ENCODE data around the gene UNC5A. TPM values are rescaled to one million over a fixed set of nuclear protein-coding genes. Genes with fewer than 3 reads are reported as not detected.
A peak's percentile ranks its signal among the peaks of the same experiment; 100 is the strongest.

UNC5A gene
- total RNA-seq, 2 donors from 2014 or later: 0.89 to 1.4 TPM

DNA sequence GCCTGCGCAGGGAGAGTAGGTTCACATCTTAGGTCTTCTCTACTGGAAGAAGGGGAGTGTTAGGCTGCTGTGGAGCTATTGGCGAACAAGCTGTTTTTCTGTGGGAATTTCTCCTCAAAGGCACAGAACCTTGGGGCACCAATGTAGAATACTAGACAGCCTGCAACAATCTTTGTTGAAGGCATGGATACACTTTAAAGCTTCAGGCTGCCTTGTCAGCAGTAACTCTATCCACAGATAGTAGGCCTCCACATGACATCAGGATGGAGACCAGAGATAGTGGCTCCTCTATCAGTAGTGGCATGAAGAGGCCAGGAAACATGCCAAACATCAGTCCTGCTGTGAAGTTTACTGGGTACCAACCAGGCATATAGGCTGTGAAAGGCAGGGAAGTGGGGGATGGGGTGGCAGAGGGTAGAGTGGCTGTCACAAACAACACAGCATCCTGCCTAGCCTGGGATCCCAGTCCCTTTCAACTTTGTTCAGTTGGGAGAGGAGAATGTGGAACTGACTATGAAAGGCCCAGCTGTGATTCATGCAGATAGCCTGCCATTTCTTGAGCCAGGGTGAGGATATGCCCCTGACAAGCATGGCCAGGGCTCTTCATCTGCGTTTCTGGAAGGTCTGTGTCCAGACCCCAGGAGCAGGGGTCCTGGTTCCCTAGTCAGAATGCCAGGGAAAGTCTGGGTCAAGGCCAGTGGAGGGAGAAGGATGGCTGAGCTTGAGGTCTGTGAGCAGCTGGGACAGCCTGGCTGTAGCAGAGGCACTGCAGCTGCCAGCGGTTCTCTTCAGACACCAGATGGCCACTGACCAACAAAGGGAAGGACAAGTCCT, 89.8 kb downstream of the UNC5A start:
- 95 to 96% methylated on average over 3 to 4 of the region's 4 CpGs for WGBS, 2 experiments (ENCODE audit: insufficient coverage in 1 of 2, insufficient read length in 1 of 2)
- no peak overlapping the region for H3K27ac Mint-ChIP-seq
- Histone ChIP-seq H3K36me3 (ENCODE audit: control insufficient read depth, insufficient read depth, low read length) (peaks cover 34% of the 10 kb centered on the region), H3K27me3 (ENCODE audit: control insufficient read depth, insufficient read depth, low read length, poor library complexity, severe bottlenecking) (no peaks in the 10 kb centered on the region), H3K27ac (ENCODE audit: low read depth, low read length) (no peak overlapping the region), H3K4me3 (ENCODE audit: low read length) (no peak overlapping the region), H3K9me3 (ENCODE audit: control insufficient read depth, low read length) (no peaks in the 10 kb centered on the region), H3K4me1 (ENCODE audit: control insufficient read depth, insufficient read depth, low read length) (peaks cover 3% of the 10 kb centered on the region), H3K9ac (ENCODE audit: extremely low read depth, low read length, poor library complexity, severe bottlenecking) (no peak overlapping the region)
- H3K9me3 Mint-ChIP-seq: no peaks in the 10 kb centered on the region
- H3K4me3 Mint-ChIP-seq: no peak overlapping the region
- peak; percentile 51 for DNase-seq
- no peaks in the 10 kb centered on the region for H3K27me3 Mint-ChIP-seq (ENCODE audit: insufficient read depth)
- H3K36me3 Mint-ChIP-seq (ENCODE audit: low read depth): peaks cover 19% of the 10 kb centered on the region
- H3K4me1 Mint-ChIP-seq: peaks cover 22% of the 10 kb centered on the region
- TF ChIP-seq, protein P1, sequence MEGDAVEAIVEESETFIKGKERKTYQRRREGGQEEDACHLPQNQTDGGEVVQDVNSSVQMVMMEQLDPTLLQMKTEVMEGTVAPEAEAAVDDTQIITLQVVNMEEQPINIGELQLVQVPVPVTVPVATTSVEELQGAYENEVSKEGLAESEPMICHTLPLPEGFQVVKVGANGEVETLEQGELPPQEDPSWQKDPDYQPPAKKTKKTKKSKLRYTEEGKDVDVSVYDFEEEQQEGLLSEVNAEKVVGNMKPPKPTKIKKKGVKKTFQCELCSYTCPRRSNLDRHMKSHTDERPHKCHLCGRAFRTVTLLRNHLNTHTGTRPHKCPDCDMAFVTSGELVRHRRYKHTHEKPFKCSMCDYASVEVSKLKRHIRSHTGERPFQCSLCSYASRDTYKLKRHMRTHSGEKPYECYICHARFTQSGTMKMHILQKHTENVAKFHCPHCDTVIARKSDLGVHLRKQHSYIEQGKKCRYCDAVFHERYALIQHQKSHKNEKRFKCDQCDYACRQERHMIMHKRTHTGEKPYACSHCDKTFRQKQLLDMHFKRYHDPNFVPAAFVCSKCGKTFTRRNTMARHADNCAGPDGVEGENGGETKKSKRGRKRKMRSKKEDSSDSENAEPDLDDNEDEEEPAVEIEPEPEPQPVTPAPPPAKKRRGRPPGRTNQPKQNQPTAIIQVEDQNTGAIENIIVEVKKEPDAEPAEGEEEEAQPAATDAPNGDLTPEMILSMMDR (conservative IDR thresholded peaks at IDR 0.05): no peak

DNA sequence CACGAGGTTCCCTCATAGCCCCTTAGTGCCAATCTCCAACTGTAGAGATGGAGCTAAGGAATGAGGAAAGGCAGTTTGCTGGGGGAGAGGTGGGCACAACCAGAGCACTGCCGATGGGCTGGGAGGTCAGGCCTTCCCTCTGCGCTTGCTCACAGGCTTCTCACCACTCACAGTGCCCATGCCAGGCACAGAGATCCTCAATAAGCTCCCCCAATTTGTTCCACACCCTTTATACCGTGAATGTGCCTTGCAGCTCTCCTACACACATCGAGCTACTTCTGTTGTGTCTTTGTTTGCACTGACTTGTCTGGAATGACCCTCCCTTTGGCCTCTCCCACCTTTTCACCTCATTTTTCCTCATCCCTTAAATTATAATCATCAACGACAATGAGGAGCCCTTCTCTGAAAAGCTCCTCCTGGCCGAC, 90.4 kb downstream of the UNC5A start:
- Mint-ChIP-seq H3K9me3 (no peaks in the 10 kb centered on the region), H3K36me3 (ENCODE audit: low read depth) (peaks cover 26% of the 10 kb centered on the region), H3K27me3 (ENCODE audit: insufficient read depth) (no peaks in the 10 kb centered on the region), H3K27ac (no peak overlapping the region), H3K4me3 (no peak overlapping the region), H3K4me1 (peaks cover 24% of the 10 kb centered on the region)
- Histone ChIP-seq H3K4me1 (ENCODE audit: control insufficient read depth, insufficient read depth, low read length) (peaks cover 6% of the 10 kb centered on the region), H3K4me3 (ENCODE audit: low read length) (no peak overlapping the region), H3K9me3 (ENCODE audit: control insufficient read depth, low read length) (no peaks in the 10 kb centered on the region), H3K9ac (ENCODE audit: extremely low read depth, low read length, poor library complexity, severe bottlenecking) (no peak overlapping the region), H3K27me3 (ENCODE audit: control insufficient read depth, insufficient read depth, low read length, poor library complexity, severe bottlenecking) (no peaks in the 10 kb centered on the region), H3K27ac (ENCODE audit: low read depth, low read length) (no peak overlapping the region), H3K36me3 (ENCODE audit: control insufficient read depth, insufficient read depth, low read length) (peaks cover 41% of the 10 kb centered on the region)
- WGBS, 2 experiments (ENCODE audit: insufficient coverage in 1 of 2, insufficient read length in 1 of 2): 92 to 95% methylated on average over 3 to 7 of the region's 7 CpGs
- TF ChIP-seq, protein P1 (conservative IDR thresholded peaks at IDR 0.05): no peak
- no peak for DNase-seq

DNA sequence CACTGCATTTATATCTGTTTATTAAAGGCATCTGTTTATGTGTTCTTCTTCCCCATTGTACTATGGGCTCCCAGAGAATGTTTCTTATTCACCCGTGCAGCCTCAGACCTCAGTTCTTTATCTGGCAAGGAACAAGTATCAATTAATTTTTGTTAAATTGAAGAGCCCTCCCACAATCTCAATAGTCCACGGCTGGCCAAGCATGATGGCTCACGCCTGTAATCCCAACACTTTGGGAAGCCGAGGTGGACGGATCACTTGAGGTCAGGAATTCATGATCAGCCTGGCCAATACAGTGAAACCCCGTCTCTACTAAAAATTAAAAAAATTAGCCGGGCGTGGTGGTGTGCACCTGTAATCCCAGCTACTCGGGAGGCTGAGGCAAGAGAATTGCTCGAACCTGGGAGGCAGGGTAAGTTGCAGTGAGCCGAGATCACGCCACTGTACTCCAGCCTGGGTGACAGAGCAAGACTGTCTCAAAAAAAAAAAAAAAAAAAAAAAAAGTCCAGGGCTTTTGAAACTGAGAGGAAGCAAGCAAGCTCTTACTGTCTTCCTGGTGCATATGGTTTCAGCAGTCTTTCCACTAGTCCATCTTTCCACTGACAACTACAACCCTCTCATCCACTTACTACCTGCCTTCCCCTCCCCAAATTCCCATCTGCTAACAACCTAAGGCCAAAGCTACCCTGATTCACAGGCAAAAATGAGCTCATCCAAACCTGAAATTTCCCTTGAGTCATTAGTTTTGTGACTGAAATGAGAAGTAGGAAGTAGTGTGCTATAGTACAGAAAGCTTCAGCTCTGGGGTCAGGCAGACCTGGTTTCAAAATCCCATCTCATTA, 91.1 kb downstream of the UNC5A start:
- Histone ChIP-seq H3K9me3 (ENCODE audit: control insufficient read depth, low read length) (no peaks in the 10 kb centered on the region), H3K27ac (ENCODE audit: low read depth, low read length) (no peak overlapping the region), H3K9ac (ENCODE audit: extremely low read depth, low read length, poor library complexity, severe bottlenecking) (no peak overlapping the region), H3K4me1 (ENCODE audit: control insufficient read depth, insufficient read depth, low read length) (peaks cover 6% of the 10 kb centered on the region), H3K27me3 (ENCODE audit: control insufficient read depth, insufficient read depth, low read length, poor library complexity, severe bottlenecking) (no peaks in the 10 kb centered on the region), H3K4me3 (ENCODE audit: low read length) (no peak overlapping the region), H3K36me3 (ENCODE audit: control insufficient read depth, insufficient read depth, low read length) (peaks cover 47% of the 10 kb centered on the region)
- H3K9me3 Mint-ChIP-seq: no peaks in the 10 kb centered on the region
- peaks cover 24% of the 10 kb centered on the region for H3K4me1 Mint-ChIP-seq
- WGBS, 2 experiments (ENCODE audit: insufficient coverage in 1 of 2, insufficient read length in 1 of 2): 93 to 94% methylated on average over 11 to 12 of the region's 12 CpGs
- H3K27ac Mint-ChIP-seq: no peak overlapping the region
- H3K27me3 Mint-ChIP-seq (ENCODE audit: insufficient read depth): no peaks in the 10 kb centered on the region
- H3K4me3 Mint-ChIP-seq: no peak overlapping the region
- no peak for DNase-seq
- peaks cover 33% of the 10 kb centered on the region for H3K36me3 Mint-ChIP-seq (ENCODE audit: low read depth)
- TF ChIP-seq, protein P1 (conservative IDR thresholded peaks at IDR 0.05): no peak

Data from endodermal cell (in vitro differentiated cells).